GM06990 (cell line): ENCODE data around the gene STK32B.
"Not testable (repeated sequence)": the region's sequence is repeated elsewhere in the genome, so short reads cannot be mapped to it uniquely, and the experiment has no call there.

Experiments
- DNase-seq: peaks from one replicate; pipeline ENCODE4 v3.0.0-alpha.2; 2011; ENCODE audit not compliant: insufficient read length; ENCODE audit errors: extremely low read depth
- H3K27me3 ChIP-seq: replicated peaks from 2 replicates; pipeline ENCODE4 v1.6.0; 2011; ENCODE audit warnings: low read length; ENCODE audit not compliant: control insufficient read depth, insufficient read depth
- H3K36me3 ChIP-seq: 2 replicates; pipeline ENCODE4 v1.5.1; 2011; ENCODE audit warnings: low read length; ENCODE audit not compliant: control insufficient read depth, insufficient read depth
- H3K4me3 ChIP-seq: replicated peaks from 2 replicates; pipeline ENCODE4 v1.5.1; 2011; ENCODE audit warnings: low read depth, mild to moderate bottlenecking, control low read depth, low read length
- CTCF ChIP-seq: IDR thresholded peaks from 2 replicates; pipeline ENCODE4 v1.5.1; 2011; ENCODE audit warnings: low read length, control low read depth, mild to moderate bottlenecking, inconsistent platforms; ENCODE audit not compliant: insufficient read depth, poor library complexity, severe bottlenecking

Gene STK32B

GRCh38 chr4:5162909-5163508 lies 111.7 kb downstream of the STK32B start:
- TF ChIP-seq CTCF = no peak
- DNase-seq = no peak
- H3K4me3 ChIP-seq = no peak overlapping the region
- H3K27me3 ChIP-seq = no peaks in the 10 kb centered on the region; the same call in 1 of the 2 replicates
- H3K36me3 ChIP-seq = no peaks in the 10 kb centered on the region

- Histone ChIP-seq H3K27me3 (no peaks in the 10 kb centered on the region; the same call in 1 of the 2 replicates), H3K36me3 (no peaks in the 10 kb centered on the region), H3K4me3 (no peak overlapping the region)
- no peak for TF ChIP-seq CTCF
- no peak for DNase-seq
Measured at GRCh38 chr4:5164221-5164912, 113.1 kb downstream of the STK32B start.

GRCh38 chr4:5165420-5166369 lies 114.4 kb downstream of the STK32B start:
- TF ChIP-seq CTCF = no peak
- no peak overlapping the region for H3K4me3 ChIP-seq
- DNase-seq = no peak
- no peaks in the 10 kb centered on the region for H3K36me3 ChIP-seq
- H3K27me3 ChIP-seq = no peaks in the 10 kb centered on the region; the same call in 1 of the 2 replicates

GRCh38 chr4:5166377-5166776 lies 115.1 kb downstream of the STK32B start:
- TF ChIP-seq CTCF = no peak
- H3K4me3 ChIP-seq = no peak overlapping the region
- DNase-seq = no peak
- no peaks in the 10 kb centered on the region; the same call in 1 of the 2 replicates for H3K27me3 ChIP-seq
- H3K36me3 ChIP-seq = no peaks in the 10 kb centered on the region

GRCh38 chr4:5168891-5169290 lies 117.6 kb downstream of the STK32B start:
- Histone ChIP-seq H3K36me3 (no peaks in the 10 kb centered on the region), H3K27me3 (no peaks in the 10 kb centered on the region; the same call in 1 of the 2 replicates), H3K4me3 (no peak overlapping the region)
- no peak for DNase-seq
- TF ChIP-seq CTCF = no peak

- H3K27me3 ChIP-seq, DNase-seq, H3K36me3 ChIP-seq, H3K4me3 ChIP-seq: not testable (repeated sequence)
Measured at GRCh38 chr4:5175836-5176235, 124.6 kb downstream of the STK32B start.
